WTC11 (cell line): ENCODE results near the gene NELL2. TPM values are rescaled to one million over a fixed set of nuclear protein-coding genes. Genes with fewer than 3 reads are reported as not detected.

Experiments
- ATAC-seq: fragments of 200-7000 bp; cut with Tn5 transposase; 2 replicates; pipeline ENCODE4 v1.10.0; 2021; ENCODE audit warnings: mild to moderate bottlenecking, moderate library complexity
- Bru-seq: library from RNA; stranded (reverse); fragments of 400-500 nt; gene quantifications from one replicate; lab custom pipeline; 2021; lab: Mats Ljungman, UMichigan
- CTCF ChIA-PET: fragments of 300-600 bp; sonication (Branson Sonifier 250); formaldehyde crosslinking; loops from one replicate; lab custom pipeline; 2021; ENCODE audit warnings: antibody characterized with exemption; lab: Charles Lee
- POLR2A ChIA-PET: fragments of 350-600 bp; sonication (Branson Sonifier 250); formaldehyde crosslinking; loops from one replicate; lab custom pipeline; 2021; ENCODE audit warnings: antibody characterized with exemption; lab: Charles Lee
- DNase-seq: peaks from one replicate; pipeline ENCODE4 v3.0.0; 2021; ENCODE audit warnings: low spot score
- H3K27ac Mint-ChIP-seq: 2 replicates; pipeline ENCODE4 v1.8.0; 2021; ENCODE audit warnings: mixed read lengths
- H3K27me3 Mint-ChIP-seq: 2 replicates; pipeline ENCODE4 v1.8.0; 2021; ENCODE audit warnings: low read depth, mild to moderate bottlenecking, moderate library complexity, mixed read lengths
- H3K36me3 Mint-ChIP-seq: 2 replicates; pipeline ENCODE4 v1.8.0; 2021; ENCODE audit warnings: mixed read lengths
- H3K4me1 Mint-ChIP-seq: 2 replicates; pipeline ENCODE4 v1.8.0; 2022; ENCODE audit warnings: mixed read lengths
- H3K4me3 Mint-ChIP-seq: 2 replicates; pipeline ENCODE4 v1.8.0; 2021; ENCODE audit warnings: mild to moderate bottlenecking, moderate library complexity, mixed read lengths
- H3K9me3 Mint-ChIP-seq: 2 replicates; pipeline ENCODE4 v1.8.0; 2021; ENCODE audit warnings: mixed read lengths
- AR ChIP-seq: fragments of 250-450 bp; sonication (Bioruptor Pico); IDR thresholded peaks from 2 replicates; pipeline ENCODE4 v1.9.0; 2021; ENCODE audit warnings: mild to moderate bottlenecking
- E2F1 ChIP-seq: sonication (generic); formaldehyde crosslinking; IDR thresholded peaks from 2 replicates; pipeline ENCODE4 v1.8.0; 2022; ENCODE audit warnings: mild to moderate bottlenecking, missing genetic modification reagents
- E2F5 ChIP-seq: sonication (generic); formaldehyde crosslinking; IDR thresholded peaks from 2 replicates; pipeline ENCODE4 v1.8.1; 2022; ENCODE audit warnings: mild to moderate bottlenecking, moderate library complexity, missing genetic modification reagents
- ERG ChIP-seq: fragments of 250-450 bp; sonication (Bioruptor Pico); IDR thresholded peaks from 2 replicates; pipeline ENCODE4 v1.8.0; 2021; ENCODE audit warnings: mild to moderate bottlenecking
- ESRRA ChIP-seq: sonication (generic); formaldehyde crosslinking; IDR thresholded peaks from 2 replicates; pipeline ENCODE4 v1.8.1; 2022; ENCODE audit warnings: mild to moderate bottlenecking, missing genetic modification reagents, borderline replicate concordance
- FOXK1 ChIP-seq: sonication (generic); formaldehyde crosslinking; IDR thresholded peaks from 2 replicates; pipeline ENCODE4 v1.8.0; 2022; ENCODE audit warnings: mild to moderate bottlenecking, moderate library complexity, missing genetic modification reagents
- IRF2 ChIP-seq: sonication (generic); formaldehyde crosslinking; IDR thresholded peaks from 2 replicates; pipeline ENCODE4 v1.8.0; 2022; ENCODE audit warnings: low read depth, missing genetic modification reagents, borderline replicate concordance
- MXD4 ChIP-seq: fragments of 250-450 bp; sonication (Bioruptor Pico); IDR thresholded peaks from 2 replicates; pipeline ENCODE4 v1.8.0; 2021; ENCODE audit warnings: mild to moderate bottlenecking, moderate library complexity, borderline replicate concordance
- NFYB ChIP-seq: sonication (generic); formaldehyde crosslinking; conservative IDR thresholded peaks from 2 replicates; pipeline ENCODE4 v1.8.0; 2022; ENCODE audit warnings: low read depth, missing genetic modification reagents
- NR2C2 ChIP-seq: sonication (generic); formaldehyde crosslinking; IDR thresholded peaks from 2 replicates; pipeline ENCODE4 v1.8.0; 2022; ENCODE audit warnings: mild to moderate bottlenecking, missing genetic modification reagents
- SMAD3 ChIP-seq: sonication (generic); formaldehyde crosslinking; IDR thresholded peaks from 2 replicates; pipeline ENCODE4 v1.8.0; 2022; ENCODE audit warnings: missing genetic modification reagents, mild to moderate bottlenecking, borderline replicate concordance
- SMAD4 ChIP-seq: sonication (generic); formaldehyde crosslinking; IDR thresholded peaks from 2 replicates; pipeline ENCODE4 v1.8.0; 2022; ENCODE audit warnings: mild to moderate bottlenecking, missing genetic modification reagents
- SOX15 ChIP-seq: fragments of 250-450 bp; sonication (Bioruptor Pico); IDR thresholded peaks from 2 replicates; pipeline ENCODE4 v1.9.0; 2021; ENCODE audit warnings: mild to moderate bottlenecking
- STAT6 ChIP-seq: sonication (generic); formaldehyde crosslinking; conservative IDR thresholded peaks from 2 replicates; pipeline ENCODE4 v1.8.1; 2023; ENCODE audit warnings: mild to moderate bottlenecking, low read depth, missing genetic modification reagents, moderate library complexity
- TP53 ChIP-seq: sonication (generic); formaldehyde crosslinking; IDR thresholded peaks from 2 replicates; pipeline ENCODE4 v1.8.1; 2023; ENCODE audit warnings: mild to moderate bottlenecking, missing genetic modification reagents
- ZNF671 ChIP-seq: fragments of 250-450 bp; sonication (Bioruptor Pico); IDR thresholded peaks from 2 replicates; pipeline ENCODE4 v1.8.0; 2021; ENCODE audit warnings: mild to moderate bottlenecking
- long read RNA-seq, 3 experiments: library from RNA in 1 of 3; library from capped mRNA in 1 of 3; library from polyadenylated mRNA in 1 of 3; unstranded in 2 of 3; stranded (forward) in 1 of 3; transcript quantifications; one replicate each; pipeline ENCODE4 v2.0.0, GENCODE V29; 2021
- total RNA-seq: library from RNA; stranded (reverse); gene quantifications from 3 replicates; pipeline ENCODE4 v1.2.3, GENCODE V29; 2021
- TF ChIP-seq, protein P1 (sequence below): sonication (generic); formaldehyde crosslinking; IDR thresholded peaks from 2 replicates; pipeline ENCODE4 v1.8.1; 2023; ENCODE audit warnings: mild to moderate bottlenecking, missing genetic modification reagents
- TF ChIP-seq, protein P2 (sequence below): fragments of 250-450 bp; sonication (Bioruptor Pico); IDR thresholded peaks from 2 replicates; pipeline ENCODE4 v2.1.2; 2022; ENCODE audit warnings: mild to moderate bottlenecking, moderate library complexity

The NELL2 gene
- total RNA-seq (37.4 to 49.9 TPM (median 45.8 TPM) in 3 replicates), Bru-seq, nascent RNA (percentile 67 among the genes with signal in this experiment)
- long read RNA-seq, experiment 1, transcript NELL2-203 (20 exons, 3,612 nt), result major isoform, 94 of 185 reads
- long read RNA-seq, experiment 1, transcript NELL2-205 (21 exons, 3,196 nt), result minor isoform, 50 of 185 reads
- long read RNA-seq, experiment 1, partial matches to known transcripts, result 18 of 185 reads
- long read RNA-seq, experiment 1, other reads (novel, unspliced or antisense), result 21 of 185 reads
- long read RNA-seq, experiment 2, transcript NELL2-203 (20 exons, 3,612 nt), result major isoform, 18 of 71 reads
- long read RNA-seq, experiment 2, partial matches to known transcripts, result 38 of 71 reads
- long read RNA-seq, experiment 2, other reads (novel, unspliced or antisense), result 11 of 71 reads
- long read RNA-seq, experiment 3, partial matches to known transcripts, result 2 of 6 reads
- long read RNA-seq, experiment 3, other reads (novel, unspliced or antisense), result 1 of 6 reads

DNA sequence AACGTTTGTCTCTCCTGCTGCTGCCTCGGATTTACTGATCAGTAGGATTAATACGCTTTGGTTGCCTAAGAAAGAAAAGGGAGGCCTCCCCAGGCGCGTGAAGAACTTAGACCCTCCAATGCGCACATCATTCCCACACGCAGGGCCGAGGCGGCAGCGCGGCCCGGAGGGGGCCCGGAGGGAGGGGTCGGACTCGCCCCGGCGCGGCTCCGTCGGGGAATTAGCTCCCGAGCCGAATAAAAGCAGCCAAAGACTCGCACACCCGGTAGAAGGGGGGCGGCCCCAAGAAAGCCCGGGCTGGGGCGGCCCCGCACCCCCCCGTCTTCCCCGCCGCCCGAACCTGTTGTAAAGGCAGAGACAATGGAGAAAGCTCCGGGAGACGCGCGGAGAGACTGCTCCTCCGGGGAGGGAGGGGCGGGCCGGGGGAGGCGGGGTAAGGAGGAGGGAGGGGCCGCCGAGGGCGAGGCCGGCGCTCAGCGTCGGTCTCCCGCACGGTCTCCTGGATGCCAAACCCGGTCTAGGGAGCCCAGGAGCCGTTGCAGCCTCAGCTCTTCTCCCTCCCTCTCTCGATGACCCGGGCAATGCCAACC lies at the start of gene NELL2:
Gene NELL2 (minus strand): TSS at position 362 of the 590 bp plus-strand sequence. CDS start 446 bp downstream, outside the sequence.
- peak within 1 kb of the TSS; percentile 99 for H3K4me3 Mint-ChIP-seq
- H3K27me3 Mint-ChIP-seq, result peaks cover 14% of the 10 kb centered on the region; the same call in 1 of the 2 replicates
- ATAC-seq (peak; percentile 83), DNase-seq (peak; percentile 84)
- H3K27ac Mint-ChIP-seq, result peak within 1 kb of the TSS; percentile 87
- H3K4me1 Mint-ChIP-seq, result peaks cover 20% of the 10 kb centered on the region
- ChIA-PET CTCF (interaction anchor here (0.6 to 3.9 kb wide), 19 partner anchors 9 to 1085 kb away, joined by 3 to 24 read pairs (median 5); no protein-coding TSS in a partner anchor), POLR2A (interaction anchor here (0.5 to 0.6 kb wide), 3 partner anchors 58 to 1290 kb away, joined by 3 to 4 read pairs (median 3); no protein-coding TSS in a partner anchor)
- H3K36me3 Mint-ChIP-seq, result peaks cover 4% of the 10 kb centered on the region
- H3K9me3 Mint-ChIP-seq, result peaks cover 11% of the 10 kb centered on the region
- TF ChIP-seq STAT6 (no peak), SMAD3 (CRISPR knock-in tag) (no peak), SMAD4 (CRISPR knock-in tag) (no peak), ESRRA (CRISPR knock-in tag) (no peak), E2F1 (no peak), TP53 (CRISPR knock-in tag) (no peak), ERG (no peak), MXD4 (CRISPR knock-in tag) (no peak), AR (CRISPR knock-in tag) (no peak), E2F5 (CRISPR knock-in tag) (no peak), IRF2 (CRISPR knock-in tag) (no peak), ZNF671 (CRISPR knock-in tag) (no peak), FOXK1 (CRISPR knock-in tag) (no peak), SOX15 (CRISPR knock-in tag) (no peak), NFYB (CRISPR knock-in tag) (no peak), NR2C2 (no peak)
- TF ChIP-seq, protein P1, sequence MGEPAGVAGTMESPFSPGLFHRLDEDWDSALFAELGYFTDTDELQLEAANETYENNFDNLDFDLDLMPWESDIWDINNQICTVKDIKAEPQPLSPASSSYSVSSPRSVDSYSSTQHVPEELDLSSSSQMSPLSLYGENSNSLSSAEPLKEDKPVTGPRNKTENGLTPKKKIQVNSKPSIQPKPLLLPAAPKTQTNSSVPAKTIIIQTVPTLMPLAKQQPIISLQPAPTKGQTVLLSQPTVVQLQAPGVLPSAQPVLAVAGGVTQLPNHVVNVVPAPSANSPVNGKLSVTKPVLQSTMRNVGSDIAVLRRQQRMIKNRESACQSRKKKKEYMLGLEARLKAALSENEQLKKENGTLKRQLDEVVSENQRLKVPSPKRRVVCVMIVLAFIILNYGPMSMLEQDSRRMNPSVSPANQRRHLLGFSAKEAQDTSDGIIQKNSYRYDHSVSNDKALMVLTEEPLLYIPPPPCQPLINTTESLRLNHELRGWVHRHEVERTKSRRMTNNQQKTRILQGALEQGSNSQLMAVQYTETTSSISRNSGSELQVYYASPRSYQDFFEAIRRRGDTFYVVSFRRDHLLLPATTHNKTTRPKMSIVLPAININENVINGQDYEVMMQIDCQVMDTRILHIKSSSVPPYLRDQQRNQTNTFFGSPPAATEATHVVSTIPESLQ (CRISPR knock-in tag), result no peak
- TF ChIP-seq, protein P2, sequence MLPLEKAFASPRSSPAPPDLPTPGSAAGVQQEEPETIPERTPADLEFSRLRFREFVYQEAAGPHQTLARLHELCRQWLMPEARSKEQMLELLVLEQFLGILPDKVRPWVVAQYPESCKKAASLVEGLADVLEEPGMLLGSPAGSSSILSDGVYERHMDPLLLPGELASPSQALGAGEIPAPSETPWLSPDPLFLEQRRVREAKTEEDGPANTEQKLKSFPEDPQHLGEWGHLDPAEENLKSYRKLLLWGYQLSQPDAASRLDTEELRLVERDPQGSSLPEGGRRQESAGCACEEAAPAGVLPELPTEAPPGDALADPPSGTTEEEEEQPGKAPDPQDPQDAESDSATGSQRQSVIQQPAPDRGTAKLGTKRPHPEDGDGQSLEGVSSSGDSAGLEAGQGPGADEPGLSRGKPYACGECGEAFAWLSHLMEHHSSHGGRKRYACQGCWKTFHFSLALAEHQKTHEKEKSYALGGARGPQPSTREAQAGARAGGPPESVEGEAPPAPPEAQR (CRISPR knock-in tag), result no peak
